Right lobe of liver (tissue), 4 donors: ENCODE data around the gene MADCAM1.

ENCODE experiments used
- CTCF ChIP-seq, 4 donors: fragments of 200-600 bp in 3 of 4; fragments of 450-650 bp in 1 of 4; IDR thresholded peaks; one replicate each; pipeline versions ENCODE4 v1.5.1 to v1.8.0; 2016 to 2022; ENCODE audit warnings: antibody characterized with exemption in 4 of 4, mild to moderate bottlenecking in 2 of 4
- POLR2A ChIP-seq: fragments of 450-650 bp; IDR thresholded peaks from one replicate; pipeline ENCODE4 v1.6.1; 2017; ENCODE audit warnings: antibody characterized with exemption, mild to moderate bottlenecking
- donor health status: DM: no; HTN: no; CAD: no.
- donor health status: DM: no; HTN: no; CAD: no.
- donor health status: DM: no; HTN: yes; CAD: no.

- TF ChIP-seq POLR2A (no peak), CTCF (IDR thresholded peaks at IDR 0.05) (no peak)
These were observed 51.8 kb downstream of the MADCAM1 start for GRCh38 chr19:547836-548720.
